Stomach smooth muscle (tissue), 2 donors: ENCODE data around the gene ABLIM2.

Experiments used
- H3K27ac ChIP-seq: one replicate; pipeline ENCODE4 v1.7.0; 2013; ENCODE audit warnings: mild to moderate bottlenecking, low read length, inconsistent platforms
- H3K27me3 ChIP-seq, 2 donors: one replicate each; pipeline ENCODE4 v1.7.0; 2013; ENCODE audit warnings: low read length in 2 of 2; ENCODE audit not compliant: insufficient read depth in 2 of 2, control insufficient read depth in 1 of 2
- H3K36me3 ChIP-seq, 2 donors: one replicate each; pipeline ENCODE4 v1.7.0; 2013; ENCODE audit warnings: low read length in 2 of 2; ENCODE audit not compliant: control insufficient read depth in 2 of 2, insufficient read depth in 2 of 2
- H3K4me1 ChIP-seq: one replicate; pipeline ENCODE4 v1.7.0; 2013; ENCODE audit warnings: low read length; ENCODE audit not compliant: control insufficient read depth, insufficient read depth
- H3K4me3 ChIP-seq, 2 donors: one replicate each; pipeline ENCODE4 v1.7.0; 2013; ENCODE audit warnings: low read length in 2 of 2
- H3K9ac ChIP-seq, 2 donors: one replicate each; pipeline ENCODE4 v1.7.0; 2013; ENCODE audit warnings: low read length in 2 of 2, mild to moderate bottlenecking in 1 of 2
- H3K9me3 ChIP-seq, 2 donors: one replicate each; pipeline ENCODE4 v1.7.0; 2013; ENCODE audit warnings: low read length in 2 of 2; ENCODE audit not compliant: control insufficient read depth in 2 of 2
- donor health status: healthy.
- donor health status: Pancreatic carcinoma.

ABLIM2 gene

DNA sequence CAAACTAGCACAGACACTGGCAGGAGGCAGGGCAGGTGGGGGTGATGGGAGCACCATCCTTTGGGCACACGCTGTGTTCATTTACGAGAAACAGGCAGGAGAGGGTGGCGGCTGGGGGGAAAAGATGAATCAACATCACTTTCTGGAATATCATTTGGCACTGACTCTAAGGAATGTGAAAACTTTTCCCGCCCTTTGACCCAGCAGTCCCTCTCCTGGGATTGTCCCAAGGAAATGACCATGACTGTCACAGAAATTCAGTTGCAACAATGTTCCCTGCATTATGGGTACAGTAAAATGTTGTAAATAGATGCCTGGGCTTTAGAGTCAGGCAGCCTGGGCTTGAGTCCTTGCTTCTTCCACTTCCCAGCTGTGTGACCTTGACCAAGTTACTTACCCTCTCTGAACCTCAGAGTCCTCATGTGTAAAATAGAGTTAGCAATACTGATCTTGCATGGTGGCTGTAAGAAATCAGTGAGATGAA is 58.6 kb downstream of the ABLIM2 start:
- Histone ChIP-seq H3K9me3 (peaks cover 0 to 4% of the 10 kb centered on the region in 2 donors), H3K27me3 (no peaks in the 10 kb centered on the region), H3K36me3 (peaks cover 0 to 4% of the 10 kb centered on the region in 2 donors), H3K27ac (no peak overlapping the region), H3K4me1 (peaks cover 2% of the 10 kb centered on the region), H3K9ac (no peak overlapping the region), H3K4me3 (no peak overlapping the region)

DNA sequence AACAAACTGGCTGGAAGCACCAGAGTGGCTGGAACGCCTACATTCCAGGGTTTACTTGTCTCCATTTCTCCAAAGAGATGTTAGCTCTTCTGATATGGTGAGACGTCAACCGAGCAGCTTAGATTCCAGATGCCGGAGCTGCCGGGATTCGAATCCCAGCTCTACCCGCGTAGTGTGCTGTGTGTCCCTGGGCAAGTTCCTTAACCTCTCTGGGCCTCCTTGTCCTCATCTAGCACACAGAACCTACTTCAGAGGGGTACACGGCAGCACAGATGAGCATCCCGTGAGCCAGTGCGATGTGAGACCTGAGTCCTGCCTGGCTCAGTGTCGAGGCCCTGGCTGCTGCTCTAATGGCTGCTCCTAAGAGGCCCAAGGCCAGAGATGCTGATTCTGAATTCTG is 60.1 kb downstream of the ABLIM2 start:
- H3K36me3 ChIP-seq, result peaks cover 0 to 4% of the 10 kb centered on the region in 2 donors
- H3K27ac ChIP-seq, result no peak overlapping the region
- peaks cover 2% of the 10 kb centered on the region for H3K4me1 ChIP-seq
- H3K27me3 ChIP-seq, result no peaks in the 10 kb centered on the region
- no peak overlapping the region for H3K4me3 ChIP-seq
- no peak overlapping the region for H3K9ac ChIP-seq
- H3K9me3 ChIP-seq, result peaks cover 0 to 4% of the 10 kb centered on the region in 2 donors

DNA sequence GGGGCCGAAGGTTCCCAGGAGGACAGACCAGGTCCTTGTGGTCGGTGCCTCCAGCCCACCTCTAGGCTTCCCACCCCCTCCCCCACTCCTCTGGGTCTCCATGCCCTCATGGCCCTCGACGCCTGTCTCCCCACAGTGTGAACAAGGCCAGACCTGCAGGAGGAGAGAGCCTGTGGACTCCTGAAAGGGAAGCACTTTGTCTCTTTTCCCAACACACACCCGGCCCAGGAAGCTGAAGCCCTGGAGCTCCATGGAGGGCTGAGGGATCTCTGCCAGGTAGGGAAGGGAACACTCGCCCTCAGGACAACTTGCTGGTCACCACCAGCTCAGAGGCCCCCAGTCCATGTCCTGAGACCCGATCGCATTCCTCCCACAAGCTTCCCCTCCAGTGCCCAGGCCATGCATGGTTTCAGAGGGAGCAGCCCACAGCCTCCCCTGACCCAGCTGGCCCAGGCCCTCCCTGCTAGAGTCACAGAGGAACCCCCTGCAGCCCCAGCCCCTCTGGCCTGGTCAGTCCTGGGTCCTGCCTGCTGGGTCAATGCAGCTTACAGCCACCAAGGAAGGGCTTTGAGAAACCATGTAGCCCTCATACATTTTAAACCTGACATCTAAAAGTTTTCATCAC is 60.8 kb downstream of the ABLIM2 start:
- no peaks in the 10 kb centered on the region for H3K27me3 ChIP-seq
- H3K36me3 ChIP-seq, result peaks cover 0 to 4% of the 10 kb centered on the region in 2 donors
- peaks cover 0 to 2% of the 10 kb centered on the region in 2 donors for H3K9me3 ChIP-seq
- peaks cover 2% of the 10 kb centered on the region for H3K4me1 ChIP-seq
- no peak overlapping the region for H3K27ac ChIP-seq
- no peak overlapping the region for H3K4me3 ChIP-seq
- no peak overlapping the region for H3K9ac ChIP-seq

DNA sequence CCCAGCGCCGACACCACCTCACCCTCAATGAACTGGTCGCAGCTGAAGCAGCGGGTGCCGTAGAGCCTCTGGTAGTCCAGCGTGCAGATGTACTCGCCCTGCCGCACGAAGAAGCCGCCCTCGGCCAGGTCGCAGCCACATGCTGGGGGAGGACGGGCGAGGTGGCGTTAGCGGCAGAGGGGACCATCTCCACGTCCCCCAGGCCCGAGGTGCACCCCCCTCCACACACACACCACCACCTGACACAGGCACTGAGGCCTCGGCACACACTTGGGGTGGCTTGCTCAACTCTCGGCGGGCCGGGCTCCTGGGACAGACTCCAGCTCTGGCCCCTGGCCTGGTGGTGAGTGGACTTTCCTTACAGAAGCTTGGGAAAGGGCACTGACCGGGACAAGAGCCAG is 61.5 kb downstream of the ABLIM2 start:
- Histone ChIP-seq H3K9ac (no peak overlapping the region), H3K4me1 (peaks cover 2% of the 10 kb centered on the region), H3K9me3 (no peaks in the 10 kb centered on the region), H3K27ac (no peak overlapping the region), H3K27me3 (no peaks in the 10 kb centered on the region), H3K36me3 (peaks cover 0 to 4% of the 10 kb centered on the region in 2 donors), H3K4me3 (no peak overlapping the region)

DNA sequence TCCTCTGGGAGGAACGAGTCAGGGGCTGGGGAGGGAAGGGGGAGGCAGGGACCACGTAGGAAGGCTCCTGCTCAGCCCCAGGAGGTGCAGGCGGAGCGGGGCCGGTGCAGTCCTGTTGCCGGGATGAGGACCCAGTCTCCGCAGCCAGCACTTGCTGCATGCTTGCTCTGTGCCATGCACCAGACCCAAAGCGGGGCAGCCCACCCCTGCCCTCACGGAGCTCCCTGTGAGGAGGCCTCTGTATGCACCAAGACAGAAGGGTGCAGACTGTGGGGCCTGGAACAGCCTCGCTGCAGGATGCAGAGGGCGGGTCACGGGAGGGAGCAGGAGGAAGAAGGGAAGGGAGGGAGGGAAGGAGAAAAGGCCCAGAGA is 61.9 kb downstream of the ABLIM2 start:
- no peak overlapping the region for H3K4me3 ChIP-seq
- peaks cover 2% of the 10 kb centered on the region for H3K4me1 ChIP-seq
- no peak overlapping the region for H3K27ac ChIP-seq
- H3K9me3 ChIP-seq, result no peaks in the 10 kb centered on the region
- H3K36me3 ChIP-seq, result peaks cover 0 to 4% of the 10 kb centered on the region in 2 donors
- no peaks in the 10 kb centered on the region for H3K27me3 ChIP-seq
- H3K9ac ChIP-seq, result no peak overlapping the region

DNA sequence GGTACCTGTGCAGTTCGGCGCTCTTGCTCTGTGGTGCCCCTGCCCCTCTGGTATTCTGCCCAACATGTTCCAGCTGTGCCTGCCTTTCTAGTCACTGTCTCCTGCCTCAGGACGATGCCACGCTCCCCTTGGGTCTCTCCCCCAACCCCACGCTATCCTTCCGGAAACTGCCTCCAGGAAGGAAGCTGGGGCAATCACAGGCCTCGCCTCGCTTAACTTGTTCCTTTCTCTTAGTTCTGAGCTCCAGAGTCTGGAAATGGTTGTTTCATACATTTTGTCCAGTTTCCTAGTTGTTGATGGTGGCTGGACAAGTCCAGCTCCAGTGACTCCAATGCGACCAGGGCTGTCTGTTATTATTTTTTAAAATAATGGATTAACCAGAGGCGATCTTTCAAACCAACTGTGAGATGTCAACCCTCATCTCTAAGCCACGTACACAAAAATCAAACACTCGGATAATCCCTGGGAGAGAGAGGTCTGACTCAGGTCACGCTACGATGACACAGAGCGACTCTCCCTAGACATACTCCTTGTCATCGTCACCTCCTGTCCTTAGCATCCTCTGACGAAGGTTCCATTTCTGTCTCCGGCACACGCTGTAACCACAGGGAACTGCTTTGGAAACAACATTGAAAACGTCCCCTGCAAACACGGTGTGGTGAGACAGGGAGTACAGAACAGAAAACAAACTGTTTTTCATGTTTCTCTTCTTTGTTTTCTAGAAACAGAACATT is 62.5 kb downstream of the ABLIM2 start:
- Histone ChIP-seq H3K4me3 (no peak overlapping the region), H3K27me3 (no peaks in the 10 kb centered on the region), H3K36me3 (peaks cover 0 to 4% of the 10 kb centered on the region in 2 donors), H3K9me3 (no peaks in the 10 kb centered on the region), H3K4me1 (peaks cover under 1% of the 10 kb centered on the region), H3K9ac (no peak overlapping the region), H3K27ac (no peak overlapping the region)

DNA sequence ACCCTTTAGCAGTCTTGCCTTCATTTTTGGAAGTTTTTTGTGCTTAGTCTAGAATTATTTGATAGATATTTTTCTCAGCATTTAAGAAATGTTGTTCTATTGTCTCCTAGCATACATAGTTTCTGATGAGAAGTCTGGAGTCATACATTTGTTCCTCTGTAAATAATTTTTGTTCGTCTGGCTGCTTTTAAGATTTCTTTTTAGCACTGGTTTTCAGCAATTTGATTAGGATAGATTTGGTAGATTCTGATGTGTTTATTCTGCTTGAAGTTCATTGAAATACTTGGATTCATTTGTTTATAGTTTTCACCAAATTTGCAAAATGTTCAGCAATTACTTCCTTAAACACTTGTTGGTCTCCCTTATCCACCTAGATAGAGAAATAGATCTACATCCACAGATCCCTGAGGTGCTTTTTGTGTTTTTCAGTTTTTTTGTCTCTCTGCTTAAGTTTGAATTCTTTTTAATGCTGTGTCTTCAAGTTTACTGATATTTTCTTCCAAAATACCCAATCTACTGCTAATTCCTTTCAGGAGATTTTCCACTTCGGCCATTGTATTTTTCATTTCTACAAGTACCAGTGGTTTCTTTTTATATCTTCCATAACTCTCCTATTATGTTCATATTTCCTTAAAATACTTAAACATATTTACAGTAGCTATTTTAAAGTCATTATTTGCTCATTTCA is 64.9 kb downstream of the ABLIM2 start:
- no peak overlapping the region for H3K9ac ChIP-seq
- H3K27me3 ChIP-seq, result no peaks in the 10 kb centered on the region
- no peaks in the 10 kb centered on the region for H3K4me1 ChIP-seq
- H3K36me3 ChIP-seq, result peaks cover 0 to 4% of the 10 kb centered on the region in 2 donors
- H3K27ac ChIP-seq, result no peak overlapping the region
- H3K4me3 ChIP-seq, result no peak overlapping the region
- no peaks in the 10 kb centered on the region for H3K9me3 ChIP-seq

DNA sequence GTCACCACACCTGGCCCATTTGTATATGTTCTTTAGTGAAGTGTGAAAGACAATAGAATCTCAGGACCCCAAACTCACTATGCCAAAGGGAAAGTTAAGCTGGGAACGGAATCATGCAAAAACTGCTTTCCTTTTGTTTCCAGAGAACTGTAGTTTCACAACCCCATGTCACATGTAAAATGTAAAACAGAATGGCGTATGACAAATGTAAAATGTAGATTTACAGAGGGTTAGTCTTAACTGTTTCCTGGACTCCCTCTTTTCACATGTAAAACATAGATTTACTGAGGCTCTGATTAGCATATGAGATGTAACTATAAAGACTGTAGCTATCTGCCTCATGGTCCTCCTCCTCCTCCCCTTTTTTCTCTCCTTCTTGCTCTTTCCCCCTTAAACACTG is 66.3 kb downstream of the ABLIM2 start:
- no peaks in the 10 kb centered on the region for H3K9me3 ChIP-seq

DNA sequence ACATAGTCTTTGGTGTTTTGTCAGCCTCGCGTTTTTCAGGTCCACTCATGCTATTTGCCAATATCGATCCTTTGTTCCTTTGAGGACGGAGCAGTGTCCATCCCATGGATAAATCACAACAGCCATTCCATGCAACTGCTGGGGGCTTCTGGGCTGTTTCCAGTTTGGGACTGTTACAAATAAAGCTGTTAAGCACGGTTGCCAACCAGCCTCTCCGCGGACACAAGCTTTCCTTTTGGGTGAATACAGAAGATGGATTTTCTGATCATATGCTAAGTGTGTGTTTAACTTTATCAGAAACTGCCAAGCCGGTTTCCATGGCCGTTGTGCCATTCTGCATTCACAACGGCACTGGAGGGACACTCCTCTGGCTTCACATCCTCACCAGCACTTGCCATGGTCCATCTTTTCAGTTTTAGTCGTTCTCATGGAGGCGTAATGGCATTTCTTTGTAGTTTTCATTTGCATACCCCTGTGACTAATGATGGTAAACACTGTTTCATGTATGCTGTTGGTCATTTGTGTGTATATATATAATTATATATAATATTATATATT is 67.8 kb downstream of the ABLIM2 start:
- H3K36me3 ChIP-seq, result peaks cover 0 to 3% of the 10 kb centered on the region in 2 donors
- no peaks in the 10 kb centered on the region for H3K4me1 ChIP-seq
- no peaks in the 10 kb centered on the region for H3K9me3 ChIP-seq
- H3K9ac ChIP-seq, result no peak overlapping the region
- no peak overlapping the region for H3K4me3 ChIP-seq
- H3K27ac ChIP-seq, result no peak overlapping the region
- H3K27me3 ChIP-seq, result no peaks in the 10 kb centered on the region

More for the DNA sequence above, 66.3 kb downstream of the ABLIM2 start:
- no peaks in the 10 kb centered on the region for H3K4me1 ChIP-seq
- no peak overlapping the region for H3K9ac ChIP-seq
- H3K4me3 ChIP-seq, result no peak overlapping the region
- H3K27me3 ChIP-seq, result no peaks in the 10 kb centered on the region
- peaks cover 0 to 4% of the 10 kb centered on the region in 2 donors for H3K36me3 ChIP-seq
- no peak overlapping the region for H3K27ac ChIP-seq

DNA sequence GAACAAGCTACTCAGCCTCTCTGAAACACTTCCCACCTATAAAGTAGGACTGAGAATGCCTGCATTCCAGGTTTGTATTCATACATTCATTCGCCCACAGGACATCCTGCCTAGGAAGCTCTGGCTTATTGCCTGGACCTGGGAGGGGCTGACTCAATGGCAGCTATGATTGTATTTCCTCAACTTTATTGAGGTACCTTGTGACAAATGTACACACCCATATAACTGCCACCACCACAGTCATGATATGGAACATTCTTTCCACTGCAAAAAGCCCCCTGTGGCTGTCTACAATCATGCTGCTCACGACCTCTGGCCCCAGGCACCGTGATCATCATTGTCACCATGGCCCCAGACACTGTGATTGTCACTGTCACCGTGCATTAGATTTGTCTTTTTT is 68.3 kb downstream of the ABLIM2 start:
- Histone ChIP-seq H3K27ac (no peak overlapping the region), H3K36me3 (no peaks in the 10 kb centered on the region), H3K4me1 (no peaks in the 10 kb centered on the region), H3K9me3 (no peaks in the 10 kb centered on the region), H3K27me3 (no peaks in the 10 kb centered on the region), H3K9ac (no peak overlapping the region), H3K4me3 (no peak overlapping the region)
